Activated CD8-positive, alpha-beta T cell treated with anti-CD3 and anti-CD28 coated beads for 36 hours (primary cell): Measurements from ENCODE around the gene TMSB10. TPM values are rescaled to one million over a fixed set of nuclear protein-coding genes. Genes with fewer than 3 reads are reported as not detected.

Experiments
- ATAC-seq: fragments of 200-7000 bp; cut with Tn5 transposase; one replicate; pipeline ENCODE4 v1.10.0; 2021; ENCODE audit warnings: mild to moderate bottlenecking, moderate library complexity
- CTCF ChIA-PET: fragments of 350-600 bp; sonication (Branson Sonifier 250); formaldehyde crosslinking; loops from one replicate; lab custom pipeline; 2021; ENCODE audit warnings: antibody characterized with exemption; lab: Charles Lee
- POLR2A ChIA-PET: fragments of 350-600 bp; sonication (Branson Sonifier 250); formaldehyde crosslinking; loops from one replicate; lab custom pipeline; 2021; ENCODE audit warnings: antibody characterized with exemption; lab: Charles Lee
- DNase-seq: peaks from one replicate; pipeline ENCODE4 v3.0.0-alpha.2; 2020
- H3K27ac Mint-ChIP-seq: one replicate; pipeline ENCODE4 v1.8.0; 2021; ENCODE audit warnings: mild to moderate bottlenecking, mixed read lengths
- H3K27me3 Mint-ChIP-seq: one replicate; pipeline ENCODE4 v1.8.0; 2021; ENCODE audit warnings: mixed read lengths
- H3K36me3 Mint-ChIP-seq: one replicate; pipeline ENCODE4 v1.8.0; 2021; ENCODE audit warnings: low read depth, mixed read lengths
- H3K4me1 Mint-ChIP-seq: one replicate; pipeline ENCODE4 v1.8.0; 2021; ENCODE audit warnings: low read depth, mixed read lengths
- H3K4me3 Mint-ChIP-seq: one replicate; pipeline ENCODE4 v1.8.0; 2021; ENCODE audit warnings: mild to moderate bottlenecking, moderate library complexity, mixed read lengths
- H3K9me3 Mint-ChIP-seq: one replicate; pipeline ENCODE4 v1.8.0; 2021; ENCODE audit warnings: mixed read lengths
- CTCF ChIP-seq: fragments of 200-600 bp; IDR thresholded peaks from one replicate; pipeline ENCODE4 v1.8.0; 2022; ENCODE audit warnings: antibody characterized with exemption, mild to moderate bottlenecking
- intact Hi-C: fragments of 100-400 bp; cut with micrococcal nuclease; formaldehyde crosslinking; loops from one replicate; pipeline ENCODE4 v1.10.0; 2022
- total RNA-seq, 2 experiments: library from RNA; stranded (reverse); gene quantifications; one replicate each; pipeline ENCODE4 v1.2.3, GENCODE V29; 2021

TMSB10 gene
- total RNA-seq, 2 experiments from 2014 or later = 2,035 to 2,060 TPM

- Mint-ChIP-seq H3K4me1 (peaks cover 58% of the 10 kb centered on the region), H3K27me3 (no peaks in the 10 kb centered on the region), H3K9me3 (peaks cover 14% of the 10 kb centered on the region), H3K27ac (peak overlapping the region; percentile 96), H3K4me3 (peak overlapping the region; percentile 98), H3K36me3 (peaks cover 41% of the 10 kb centered on the region)
- ATAC-seq (peak; percentile 2), DNase-seq (peak; percentile 76)
- ChIA-PET POLR2A (interaction anchor here (0.6 to 4.8 kb wide), 28 partner anchors 8 to 212 kb away, joined by 3 to 170 read pairs (median 4); partner anchors contain the start of genes KCMF1 and TRABD2A), CTCF (interaction anchor here (1.1 to 5.1 kb wide), 6 partner anchors 12 to 24 kb away, joined by 3 to 60 read pairs (median 6); no protein-coding TSS in a partner anchor)
- no peak for TF ChIP-seq CTCF
- intact Hi-C loops = no loop called here
Measured at GRCh38 chr2:84906108-84906899, 848 bp downstream of the TMSB10 start.

- Mint-ChIP-seq H3K27me3 (no peaks in the 10 kb centered on the region), H3K4me3 (peak overlapping the region; percentile 98), H3K27ac (peak overlapping the region; percentile 96), H3K9me3 (peaks cover 13% of the 10 kb centered on the region), H3K36me3 (peaks cover 41% of the 10 kb centered on the region), H3K4me1 (peaks cover 60% of the 10 kb centered on the region)
- POLR2A ChIA-PET = interaction anchor here (0.6 to 4.8 kb wide), 26 partner anchors 9 to 392 kb away, joined by 3 to 170 read pairs (median 4); partner anchors contain the start of genes KCMF1 and TRABD2A
- TF ChIP-seq CTCF = no peak
- DNase-seq = peak; percentile 70
- intact Hi-C loops = no loop called here
- CTCF ChIA-PET = interaction anchor here (1.1 to 5.1 kb wide), 6 partner anchors 13 to 23 kb away, joined by 3 to 60 read pairs (median 6); no protein-coding TSS in a partner anchor
- ATAC-seq = peak; percentile 38
Measured at GRCh38 chr2:84906900-84907714, 1.7 kb downstream of the TMSB10 start.

GRCh38 chr2:84908948-84909713 is 3.7 kb downstream of the TMSB10 start:
- ATAC-seq (peak; percentile 4), DNase-seq (peak; percentile 58)
- intact Hi-C loops = loop anchor here (2.0 kb wide), 1 partner anchor 16 kb away; no protein-coding TSS in a partner anchor
- Mint-ChIP-seq H3K4me1 (peaks cover 49% of the 10 kb centered on the region), H3K27ac (peak overlapping the region; percentile 96), H3K36me3 (peaks cover 41% of the 10 kb centered on the region), H3K27me3 (no peaks in the 10 kb centered on the region), H3K4me3 (peak overlapping the region; percentile 98), H3K9me3 (peaks cover 13% of the 10 kb centered on the region)
- POLR2A ChIA-PET = interaction anchor here (0.6 to 4.8 kb wide), 7 partner anchors 13 to 37 kb away, joined by 3 to 170 read pairs (median 5); partner anchors contain the start of gene TRABD2A
- TF ChIP-seq CTCF = no peak
- CTCF ChIA-PET = interaction anchor here (1.3 to 5.1 kb wide), 2 partner anchors 11 to 16 kb away, joined by 4 to 60 read pairs; no protein-coding TSS in a partner anchor

- POLR2A ChIA-PET = interaction anchor here (1.0 kb wide), 1 partner anchor 13 kb away, joined by 3 read pairs; no protein-coding TSS in a partner anchor
Measured at GRCh38 chr2:84911135-84911678, 5.8 kb downstream of the TMSB10 start.

More at GRCh38 chr2:84911135-84911678, 5.8 kb downstream of the TMSB10 start:
- Mint-ChIP-seq H3K27ac (no peak overlapping the region), H3K4me3 (no peak overlapping the region), H3K36me3 (peaks cover 36% of the 10 kb centered on the region), H3K4me1 (peaks cover 38% of the 10 kb centered on the region), H3K27me3 (no peaks in the 10 kb centered on the region), H3K9me3 (peaks cover 13% of the 10 kb centered on the region)
- no peak for ATAC-seq
- no peak for DNase-seq
- CTCF ChIA-PET = interaction anchor here (1.5 kb wide), 1 partner anchor 14 kb away, joined by 6 read pairs; no protein-coding TSS in a partner anchor
- intact Hi-C loops = no loop called here
- TF ChIP-seq CTCF = no peak
